ENCODE results near the gene TRPM4. TPM values are rescaled to one million over a fixed set of nuclear protein-coding genes. Genes with fewer than 3 reads are reported as not detected.

Gene TRPM4
- polyA plus RNA-seq, 1 donor (not counting 4 experiments of a cell fraction or from before 2014, with no cell fraction given), result 16.1 TPM

GRCh38 chr19:49182848-49183375 lies 25.3 kb downstream of the TRPM4 start:
- H3K4me2 ChIP-seq (ENCODE audit: control insufficient read depth, extremely low read depth, insufficient read depth, low read depth, low read length), result no peak overlapping the region
- dilution Hi-C loops (cut with MboI; ENCODE audit: extremely low pct_ligation_motif_present, low sequenced_read_pairs), result no loop called here
- H3K27me3 ChIP-seq (ENCODE audit: control insufficient read depth, extremely low read depth, insufficient read depth, low read length), result no peaks in the 10 kb centered on the region
- no peak overlapping the region for H2AFZ ChIP-seq (ENCODE audit: control insufficient read depth, low read length)
- peaks cover 10 to 31% of the 10 kb centered on the region in 2 experiments for H3K36me3 ChIP-seq (ENCODE audit: control insufficient read depth in 2 of 2, extremely low read depth in 1 of 2, insufficient read depth in 2 of 2, low read length in 2 of 2)
- no peaks in the 10 kb centered on the region for H3K79me2 ChIP-seq (ENCODE audit: control insufficient read depth, insufficient read depth, low read length)
- H3K4me3 ChIP-seq (ENCODE audit: control insufficient read depth in 2 of 3, extremely low read depth in 1 of 3, insufficient read depth in 2 of 3, low read depth in 1 of 3, low read length in 3 of 3), result no peak overlapping the region
- H3K4me1 ChIP-seq (ENCODE audit: control insufficient read depth, extremely low read depth, insufficient read depth, low read length), result no peaks in the 10 kb centered on the region
- FAIRE-seq, result no peak
- no peaks in the 10 kb centered on the region for H3K9me1 ChIP-seq (ENCODE audit: control insufficient read depth, extremely low read depth, insufficient read depth, low read length)
- TF ChIP-seq CTCF (optimal IDR thresholded peaks at IDR 0.05 in 1 of 3, IDR thresholded peaks at IDR 0.05 in 1 of 3, conservative IDR thresholded peaks at IDR 0.05 in 1 of 3; ENCODE audit: extremely low read depth in 1 of 3, insufficient read depth in 2 of 3, low read length in 3 of 3), result no peak
- TF ChIP-seq EZH2 (IDR thresholded peaks at IDR 0.05; ENCODE audit: low read length), result no peak
- no peaks in the 10 kb centered on the region for H3K9me3 ChIP-seq (ENCODE audit: control insufficient read depth, low read depth, low read length)
- no peak overlapping the region for H3K9ac ChIP-seq (ENCODE audit: control insufficient read depth, extremely low read depth, insufficient read depth, low read length)
- no peak for DNase-seq (ENCODE audit: low read depth, low spot score)
- no peak overlapping the region for H3K27ac ChIP-seq (ENCODE audit: control insufficient read depth, insufficient read depth, low read length)
- no peaks in the 10 kb centered on the region for H4K20me1 ChIP-seq (ENCODE audit: control insufficient read depth, extremely low read depth, insufficient read depth, low read length)

DNA sequence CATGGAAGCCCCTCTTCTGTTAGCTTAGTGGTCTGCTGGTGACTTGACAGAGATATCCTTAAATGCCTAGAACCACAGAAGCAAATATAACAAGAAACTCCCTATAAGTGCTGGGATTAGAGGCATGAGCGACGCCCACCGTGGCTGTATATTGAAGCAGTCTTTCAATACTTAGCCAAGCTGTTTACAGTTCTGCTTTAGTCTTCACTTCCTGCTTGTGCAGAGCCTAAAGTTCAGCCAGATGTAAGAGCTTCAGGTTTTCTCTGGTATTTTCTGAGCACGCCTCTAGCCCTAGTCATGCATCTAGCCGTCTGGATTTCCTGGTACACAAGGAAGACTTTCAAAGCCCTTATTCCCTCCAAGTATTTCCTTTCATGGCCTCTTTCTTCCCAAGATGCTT lies 28.5 kb downstream of the TRPM4 start:
- Histone ChIP-seq H3K27ac (ENCODE audit: control insufficient read depth, insufficient read depth, low read length) (no peak overlapping the region), H3K36me3 (ENCODE audit: control insufficient read depth in 2 of 2, extremely low read depth in 1 of 2, insufficient read depth in 2 of 2, low read length in 2 of 2) (peaks cover 27 to 33% of the 10 kb centered on the region in 2 experiments), H3K9ac (ENCODE audit: control insufficient read depth, extremely low read depth, insufficient read depth, low read length) (no peak overlapping the region), H3K9me3 (ENCODE audit: control insufficient read depth, low read depth, low read length) (no peaks in the 10 kb centered on the region), H3K4me3 (ENCODE audit: control insufficient read depth in 2 of 3, extremely low read depth in 1 of 3, insufficient read depth in 2 of 3, low read depth in 1 of 3, low read length in 3 of 3) (no peak overlapping the region), H3K9me1 (ENCODE audit: control insufficient read depth, extremely low read depth, insufficient read depth, low read length) (no peaks in the 10 kb centered on the region), H2AFZ (ENCODE audit: control insufficient read depth, low read length) (no peak overlapping the region), H3K79me2 (ENCODE audit: control insufficient read depth, insufficient read depth, low read length) (no peaks in the 10 kb centered on the region), H3K27me3 (ENCODE audit: control insufficient read depth, extremely low read depth, insufficient read depth, low read length) (no peaks in the 10 kb centered on the region), H3K4me2 (ENCODE audit: control insufficient read depth, extremely low read depth, insufficient read depth, low read depth, low read length) (no peak overlapping the region), H4K20me1 (ENCODE audit: control insufficient read depth, extremely low read depth, insufficient read depth, low read length) (no peaks in the 10 kb centered on the region), H3K4me1 (ENCODE audit: control insufficient read depth, extremely low read depth, insufficient read depth, low read length) (no peaks in the 10 kb centered on the region)
- no peak for TF ChIP-seq CTCF (optimal IDR thresholded peaks at IDR 0.05 in 1 of 3, IDR thresholded peaks at IDR 0.05 in 1 of 3, conservative IDR thresholded peaks at IDR 0.05 in 1 of 3; ENCODE audit: extremely low read depth in 1 of 3, insufficient read depth in 2 of 3, low read length in 3 of 3)
- no peak for TF ChIP-seq EZH2 (IDR thresholded peaks at IDR 0.05; ENCODE audit: low read length)
- DNase-seq (ENCODE audit: low read depth, low spot score) (no peak), FAIRE-seq (no peak)
- dilution Hi-C loops (cut with MboI; ENCODE audit: extremely low pct_ligation_motif_present, low sequenced_read_pairs), result no loop called here
